Endothelial cell (in vitro differentiated cells): ENCODE measurements around the gene RELL2. TPM values are rescaled to one million over a fixed set of nuclear protein-coding genes. Genes with fewer than 3 reads are reported as not detected.

Experiments
- DNase-seq: peaks from one replicate; pipeline ENCODE4 v3.0.0; 2021; ENCODE audit warnings: low spot score
- H3K27ac Mint-ChIP-seq: one replicate; pipeline ENCODE4 v1.8.0; 2021; ENCODE audit warnings: mixed read lengths, inconsistent platforms; ENCODE audit not compliant: unreplicated experiment
- H3K27me3 Mint-ChIP-seq: one replicate; pipeline ENCODE4 v1.8.0; 2021; ENCODE audit warnings: mild to moderate bottlenecking, moderate library complexity, mixed read lengths, inconsistent platforms; ENCODE audit not compliant: unreplicated experiment
- H3K36me3 Mint-ChIP-seq: one replicate; pipeline ENCODE4 v1.8.0; 2021; ENCODE audit warnings: mild to moderate bottlenecking, low read depth, mixed read lengths, inconsistent platforms; ENCODE audit not compliant: unreplicated experiment
- H3K4me1 Mint-ChIP-seq: one replicate; pipeline ENCODE4 v1.8.0; 2021; ENCODE audit warnings: mild to moderate bottlenecking, mixed read lengths, inconsistent platforms; ENCODE audit not compliant: unreplicated experiment
- H3K4me3 Mint-ChIP-seq: one replicate; pipeline ENCODE4 v1.8.0; 2021; ENCODE audit warnings: mild to moderate bottlenecking, mixed read lengths, inconsistent platforms; ENCODE audit not compliant: unreplicated experiment
- H3K9me3 Mint-ChIP-seq: one replicate; pipeline ENCODE4 v1.8.0; 2021; ENCODE audit warnings: mixed read lengths, inconsistent platforms; ENCODE audit not compliant: unreplicated experiment
- long read RNA-seq: library from polyadenylated mRNA; unstranded; transcript quantifications from one replicate; pipeline ENCODE4 v2.0.0, GENCODE V29; 2020; ENCODE audit not compliant: unreplicated experiment
- total RNA-seq: library from RNA; stranded (reverse); fragmentation: NEBNext Ultra II Directional; extraction: Animal tissue kit (Norgen Biotek cat#: 25700); gene quantifications from one replicate; pipeline ENCODE4 v1.2.1, GENCODE V29; 2021; ENCODE audit not compliant: unreplicated experiment
- TF ChIP-seq, protein P1 (sequence below): fragments of 200-600 bp; sonication (generic); IDR thresholded peaks from one replicate; pipeline ENCODE4 v1.5.0; 2021; ENCODE audit warnings: antibody characterized with exemption; ENCODE audit not compliant: unreplicated experiment

The RELL2 gene
- 17.4 TPM for total RNA-seq
- long read RNA-seq, transcript RELL2-202 (8 exons, 2,154 nt), result major isoform, 5 of 13 reads
- long read RNA-seq, partial matches to known transcripts, result 1 of 13 reads
- long read RNA-seq, other reads (novel, unspliced or antisense), result 2 of 13 reads

GRCh38 chr5:141636413-141637122 is at the start of gene RELL2, which contains the start of gene HDAC3:
Gene RELL2, plus strand, starts transcription at chr5:141636997. Its CDS starts 1,229 bp downstream, at chr5:141638226.
Gene HDAC3, minus strand, starts transcription at chr5:141636849. Its CDS starts 59 bp downstream, at chr5:141636790.
- peak; percentile 97 for DNase-seq
- peak within 1 kb of the TSS; percentile 95 for H3K4me3 Mint-ChIP-seq
- H3K36me3 Mint-ChIP-seq, result peaks cover 6% of the 10 kb centered on the region
- peaks cover 6% of the 10 kb centered on the region for H3K27me3 Mint-ChIP-seq
- H3K9me3 Mint-ChIP-seq, result no peaks in the 10 kb centered on the region
- TF ChIP-seq, protein P1, sequence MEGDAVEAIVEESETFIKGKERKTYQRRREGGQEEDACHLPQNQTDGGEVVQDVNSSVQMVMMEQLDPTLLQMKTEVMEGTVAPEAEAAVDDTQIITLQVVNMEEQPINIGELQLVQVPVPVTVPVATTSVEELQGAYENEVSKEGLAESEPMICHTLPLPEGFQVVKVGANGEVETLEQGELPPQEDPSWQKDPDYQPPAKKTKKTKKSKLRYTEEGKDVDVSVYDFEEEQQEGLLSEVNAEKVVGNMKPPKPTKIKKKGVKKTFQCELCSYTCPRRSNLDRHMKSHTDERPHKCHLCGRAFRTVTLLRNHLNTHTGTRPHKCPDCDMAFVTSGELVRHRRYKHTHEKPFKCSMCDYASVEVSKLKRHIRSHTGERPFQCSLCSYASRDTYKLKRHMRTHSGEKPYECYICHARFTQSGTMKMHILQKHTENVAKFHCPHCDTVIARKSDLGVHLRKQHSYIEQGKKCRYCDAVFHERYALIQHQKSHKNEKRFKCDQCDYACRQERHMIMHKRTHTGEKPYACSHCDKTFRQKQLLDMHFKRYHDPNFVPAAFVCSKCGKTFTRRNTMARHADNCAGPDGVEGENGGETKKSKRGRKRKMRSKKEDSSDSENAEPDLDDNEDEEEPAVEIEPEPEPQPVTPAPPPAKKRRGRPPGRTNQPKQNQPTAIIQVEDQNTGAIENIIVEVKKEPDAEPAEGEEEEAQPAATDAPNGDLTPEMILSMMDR, result no peak
- peaks cover 47% of the 10 kb centered on the region for H3K4me1 Mint-ChIP-seq
- peak within 1 kb of the TSS; percentile 86 for H3K27ac Mint-ChIP-seq

DNA sequence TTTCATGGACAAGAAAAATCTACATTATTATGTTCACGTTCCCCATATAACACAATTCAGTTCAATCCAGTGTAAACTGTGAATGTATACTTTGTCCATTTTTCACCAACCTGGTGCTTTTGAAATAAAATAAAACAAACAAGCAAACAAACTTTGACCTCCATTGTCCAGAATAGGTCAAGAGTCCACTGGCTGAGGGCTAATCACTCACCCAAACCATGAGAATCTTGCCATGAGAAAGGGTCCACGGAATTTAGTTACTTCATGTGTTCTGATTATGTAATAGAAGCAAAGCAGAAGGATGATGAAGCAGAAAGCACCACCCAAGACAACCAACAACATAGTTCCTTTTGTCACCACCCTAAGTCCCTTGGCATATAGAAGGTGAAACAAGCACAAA is 46.7 kb upstream of the RELL2 start:
- Mint-ChIP-seq H3K27me3 (no peaks in the 10 kb centered on the region), H3K36me3 (peaks cover 6% of the 10 kb centered on the region), H3K27ac (no peak overlapping the region), H3K4me1 (peaks cover 17% of the 10 kb centered on the region), H3K4me3 (no peak overlapping the region), H3K9me3 (no peaks in the 10 kb centered on the region)
- no peak for DNase-seq
- TF ChIP-seq, protein P1, result no peak

DNA sequence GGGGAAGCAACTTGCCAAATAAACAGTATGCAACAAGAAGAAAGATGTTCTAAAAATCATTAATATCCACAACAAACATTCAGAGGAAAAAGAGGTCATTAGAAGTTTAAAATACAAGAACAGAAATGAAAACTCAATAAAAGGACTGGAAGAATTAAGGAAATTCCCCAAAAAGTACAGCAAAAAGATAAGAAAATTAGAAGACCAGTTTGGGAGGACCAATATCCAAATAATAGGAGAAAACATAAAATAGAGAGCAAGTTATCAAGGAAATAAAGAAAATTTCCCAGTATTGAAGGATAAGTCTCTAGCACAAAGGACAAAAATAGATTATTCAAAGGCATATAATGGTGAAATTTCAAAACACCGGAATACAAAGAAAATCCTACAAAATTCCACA is 39.9 kb upstream of the RELL2 start:
- H3K36me3 Mint-ChIP-seq, result peaks cover 8% of the 10 kb centered on the region
- peaks cover 11% of the 10 kb centered on the region for H3K4me1 Mint-ChIP-seq
- DNase-seq, result no peak
- no peaks in the 10 kb centered on the region for H3K27me3 Mint-ChIP-seq
- H3K9me3 Mint-ChIP-seq, result no peaks in the 10 kb centered on the region
- TF ChIP-seq, protein P1, result no peak
- peak overlapping the region; percentile 57 for H3K27ac Mint-ChIP-seq
- no peak overlapping the region for H3K4me3 Mint-ChIP-seq

DNA sequence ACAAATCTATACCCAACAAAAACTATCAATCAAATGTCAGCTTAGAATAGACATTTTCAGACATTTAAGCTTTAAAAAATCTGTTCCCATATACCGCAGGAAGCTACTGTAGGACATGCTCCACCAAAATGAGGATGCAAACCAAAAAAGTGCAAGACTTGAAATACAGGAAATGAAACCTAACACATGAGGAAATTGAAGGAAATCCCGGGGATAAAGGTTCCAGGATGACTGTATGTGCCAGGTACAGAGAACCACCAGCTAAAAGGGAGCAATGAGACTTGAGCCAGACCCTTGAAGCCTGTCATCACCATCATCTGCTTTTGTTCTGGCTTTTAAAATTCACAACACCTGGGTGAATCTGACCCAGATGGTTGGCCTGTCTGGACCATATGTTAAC is 39.4 kb upstream of the RELL2 start:
- H3K4me1 Mint-ChIP-seq, result peaks cover 11% of the 10 kb centered on the region
- H3K9me3 Mint-ChIP-seq, result no peaks in the 10 kb centered on the region
- no peak for DNase-seq
- TF ChIP-seq, protein P1, result no peak
- peaks cover 8% of the 10 kb centered on the region for H3K36me3 Mint-ChIP-seq
- no peaks in the 10 kb centered on the region for H3K27me3 Mint-ChIP-seq
- no peak overlapping the region for H3K4me3 Mint-ChIP-seq
- peak overlapping the region; percentile 57 for H3K27ac Mint-ChIP-seq

GRCh38 chr5:141597814-141598213 is 39.0 kb upstream of the RELL2 start:
- no peaks in the 10 kb centered on the region for H3K27me3 Mint-ChIP-seq
- TF ChIP-seq, protein P1, result no peak
- peaks cover 13% of the 10 kb centered on the region for H3K4me1 Mint-ChIP-seq
- H3K9me3 Mint-ChIP-seq, result no peaks in the 10 kb centered on the region
- H3K36me3 Mint-ChIP-seq, result peaks cover 8% of the 10 kb centered on the region
- no peak overlapping the region for H3K4me3 Mint-ChIP-seq
- H3K27ac Mint-ChIP-seq, result no peak overlapping the region
- DNase-seq, result no peak
